ENCODE results near the gene SLC12A6.
"Not testable (repeated sequence)": the region's sequence is repeated elsewhere in the genome, so short reads cannot be mapped to it uniquely, and the experiment has no call there.

The SLC12A6 gene

GRCh38 chr15:34193272-34193671 lies 144.3 kb downstream of the SLC12A6 start:
- DNase-seq (ENCODE audit: low read depth) = not testable (repeated sequence)

GRCh38 chr15:34188711-34189110 lies 148.9 kb downstream of the SLC12A6 start:
- DNase-seq (ENCODE audit: low read depth) = no peak

- no peak for DNase-seq (ENCODE audit: low read depth)
Observed at GRCh38 chr15:34185666-34186065, 151.9 kb downstream of the SLC12A6 start.

GRCh38 chr15:34182942-34183341 lies 154.6 kb downstream of the SLC12A6 start:
- no peak for DNase-seq (ENCODE audit: low read depth)
